ENCODE data around the gene DRC7.
A peak's percentile ranks its signal among the peaks of the same experiment; 100 is the strongest.
"Not testable (repeated sequence)": the region's sequence is repeated elsewhere in the genome, so short reads cannot be mapped to it uniquely, and the experiment has no call there.

The DRC7 gene

GRCh38 chr16:57660715-57661463, 33.7 kb upstream of the DRC7 start:
- DNase-seq (ENCODE audit: low read depth) = no peak

GRCh38 chr16:57661510-57661909, 33.1 kb upstream of the DRC7 start:
- DNase-seq (ENCODE audit: low read depth) = no peak

GRCh38 chr16:57661936-57662906, 32.4 kb upstream of the DRC7 start:
- DNase-seq (ENCODE audit: low read depth) = no peak

- no peak for DNase-seq (ENCODE audit: low read depth)
These were observed 31.2 kb upstream of the DRC7 start for GRCh38 chr16:57663436-57663835.

- no peak for DNase-seq (ENCODE audit: low read depth)
These were observed 30.5 kb upstream of the DRC7 start for GRCh38 chr16:57663917-57664661.

- no peak for DNase-seq (ENCODE audit: low read depth)
These were observed 30.0 kb upstream of the DRC7 start for GRCh38 chr16:57664662-57665025.

- no peak for DNase-seq (ENCODE audit: low read depth)
These were observed 29.1 kb upstream of the DRC7 start for GRCh38 chr16:57665541-57665940.

GRCh38 chr16:57666353-57667047, 28.1 kb upstream of the DRC7 start:
- DNase-seq (ENCODE audit: low read depth) = no peak

- DNase-seq (ENCODE audit: low read depth) = no peak
These were observed 27.5 kb upstream of the DRC7 start for GRCh38 chr16:57667048-57667525.

GRCh38 chr16:57667526-57668262, 26.9 kb upstream of the DRC7 start:
- peak; percentile 6 for DNase-seq (ENCODE audit: low read depth)

GRCh38 chr16:57668263-57668571, 26.4 kb upstream of the DRC7 start, which contains the start of gene ADGRG3:
Gene ADGRG3 (plus strand): TSS chr16:57668306. CDS start chr16:57668348, 42 bp downstream.
- no peak for DNase-seq (ENCODE audit: low read depth)

- no peak for DNase-seq (ENCODE audit: low read depth)
These were observed 25.8 kb upstream of the DRC7 start for GRCh38 chr16:57668630-57669475.

GRCh38 chr16:57669476-57670162, 25.0 kb upstream of the DRC7 start:
- DNase-seq (ENCODE audit: low read depth) = no peak

- DNase-seq (ENCODE audit: low read depth) = no peak
These were observed 24.4 kb upstream of the DRC7 start for GRCh38 chr16:57670196-57670595.

GRCh38 chr16:57671451-57671850, 23.2 kb upstream of the DRC7 start:
- DNase-seq (ENCODE audit: low read depth) = not testable (repeated sequence)

- no peak for DNase-seq (ENCODE audit: low read depth)
These were observed 22.2 kb upstream of the DRC7 start for GRCh38 chr16:57672416-57672815.

GRCh38 chr16:57672824-57673223, 21.8 kb upstream of the DRC7 start:
- DNase-seq (ENCODE audit: low read depth) = no peak

- DNase-seq (ENCODE audit: low read depth) = no peak
These were observed 18.7 kb upstream of the DRC7 start for GRCh38 chr16:57675741-57676551.

All from fibroblast of gingiva (primary cell).